ENCODE results near the gene PAPPA2.

Gene PAPPA2

GRCh38 chr1:176517484-176517883, 54.5 kb downstream of the PAPPA2 start:
- no peaks in the 10 kb centered on the region for H3K27me3 ChIP-seq (replicated peaks; ENCODE audit: control insufficient read depth, insufficient read depth, low read length)
- TF ChIP-seq CTCF (IDR thresholded peaks at IDR 0.05; ENCODE audit: insufficient read depth, low read length, poor library complexity, severe bottlenecking): no peak
- no peak overlapping the region for H3K4me3 ChIP-seq (replicated peaks; ENCODE audit: low read depth, low read length)
- DNase-seq (ENCODE audit: extremely low read depth, insufficient read length): no peak
- H3K36me3 ChIP-seq (ENCODE audit: control insufficient read depth, insufficient read depth, low read length): no peaks in the 10 kb centered on the region

- Histone ChIP-seq H3K4me3 (replicated peaks; ENCODE audit: low read depth, low read length) (no peak overlapping the region), H3K36me3 (ENCODE audit: control insufficient read depth, insufficient read depth, low read length) (no peaks in the 10 kb centered on the region), H3K27me3 (replicated peaks; ENCODE audit: control insufficient read depth, insufficient read depth, low read length) (no peaks in the 10 kb centered on the region)
- DNase-seq (ENCODE audit: extremely low read depth, insufficient read length): no peak
- TF ChIP-seq CTCF (IDR thresholded peaks at IDR 0.05; ENCODE audit: insufficient read depth, low read length, poor library complexity, severe bottlenecking): no peak
Observed at GRCh38 chr1:176521211-176521610, 58.2 kb downstream of the PAPPA2 start.

GRCh38 chr1:176522310-176522845, 59.4 kb downstream of the PAPPA2 start:
- Histone ChIP-seq H3K4me3 (replicated peaks; ENCODE audit: low read depth, low read length) (no peak overlapping the region), H3K36me3 (ENCODE audit: control insufficient read depth, insufficient read depth, low read length) (no peaks in the 10 kb centered on the region), H3K27me3 (replicated peaks; ENCODE audit: control insufficient read depth, insufficient read depth, low read length) (no peaks in the 10 kb centered on the region)
- DNase-seq (ENCODE audit: extremely low read depth, insufficient read length): no peak
- TF ChIP-seq CTCF (IDR thresholded peaks at IDR 0.05; ENCODE audit: insufficient read depth, low read length, poor library complexity, severe bottlenecking): no peak

GRCh38 chr1:176529395-176530090, 66.6 kb downstream of the PAPPA2 start:
- Histone ChIP-seq H3K4me3 (replicated peaks; ENCODE audit: low read depth, low read length) (no peak overlapping the region), H3K27me3 (replicated peaks; ENCODE audit: control insufficient read depth, insufficient read depth, low read length) (no peaks in the 10 kb centered on the region), H3K36me3 (ENCODE audit: control insufficient read depth, insufficient read depth, low read length) (no peaks in the 10 kb centered on the region)
- no peak for DNase-seq (ENCODE audit: extremely low read depth, insufficient read length)
- no peak for TF ChIP-seq CTCF (IDR thresholded peaks at IDR 0.05; ENCODE audit: insufficient read depth, low read length, poor library complexity, severe bottlenecking)

GRCh38 chr1:176531036-176531435, 68.1 kb downstream of the PAPPA2 start:
- DNase-seq (ENCODE audit: extremely low read depth, insufficient read length): no peak
- Histone ChIP-seq H3K4me3 (replicated peaks; ENCODE audit: low read depth, low read length) (no peak overlapping the region), H3K27me3 (replicated peaks; ENCODE audit: control insufficient read depth, insufficient read depth, low read length) (no peaks in the 10 kb centered on the region; the same call in none of the 2 replicates), H3K36me3 (ENCODE audit: control insufficient read depth, insufficient read depth, low read length) (no peaks in the 10 kb centered on the region)
- no peak for TF ChIP-seq CTCF (IDR thresholded peaks at IDR 0.05; ENCODE audit: insufficient read depth, low read length, poor library complexity, severe bottlenecking)

All from GM06990 (cell line).